Cardiac muscle cell (in vitro differentiated cells and primary cell): ENCODE data around the gene EFCAB6. TPM values are rescaled to one million over a fixed set of nuclear protein-coding genes. Genes with fewer than 3 reads are reported as not detected.

Source experiments
- DNase-seq, 2 donors: peaks; one replicate each; pipeline versions ENCODE4 v3.0.0 to v3.0.0-alpha.2; 2010 to 2017; ENCODE audit warnings: low read depth in 1 of 2, low spot score in 1 of 2
- H3K27ac ChIP-seq: fragments of 200-600 bp; sonication (generic); 2 replicates; pipeline ENCODE4 v1.5.1; 2016
- H3K27me3 ChIP-seq: fragments of 200-600 bp; sonication (generic); 2 replicates; pipeline ENCODE4 v1.6.0; 2016; ENCODE audit warnings: control low read depth
- H3K36me3 ChIP-seq: fragments of 200-600 bp; sonication (generic); 2 replicates; pipeline ENCODE4 v1.5.1; 2016; ENCODE audit warnings: control low read depth
- H3K4me1 ChIP-seq: fragments of 200-600 bp; sonication (generic); 2 replicates; pipeline ENCODE4 v1.8.1; 2017; ENCODE audit warnings: low read depth, mild to moderate bottlenecking, mixed run types
- H3K4me3 ChIP-seq: fragments of 200-600 bp; sonication (generic); 2 replicates; pipeline ENCODE4 v1.5.1; 2016; ENCODE audit warnings: mild to moderate bottlenecking
- H3K9me3 ChIP-seq: fragments of 200-600 bp; sonication (generic); 2 replicates; pipeline ENCODE4 v1.5.1; 2017; ENCODE audit warnings: low read depth, mild to moderate bottlenecking, control low read depth
- polyA plus RNA-seq: library from polyadenylated mRNA; unstranded; fragments of >200 nt; fragmentation: Nextera tagmentation; extraction: Ambion mirVana; gene quantifications from 2 replicates; pipeline ENCODE4 v1.2.1, GENCODE V29; 2016
- total RNA-seq: library from RNA; depleted of rRNA; stranded (reverse); fragments of >200 nt; gene quantifications from 2 replicates; pipeline ENCODE4 v1.2.3, GENCODE V29; 2016
- TF ChIP-seq, protein P1 (sequence below): IDR thresholded peaks from 2 replicates; pipeline ENCODE4 v1.5.1; 2012; ENCODE audit warnings: low read depth, mild to moderate bottlenecking, low read length

Gene EFCAB6
- total and polyA plus RNA-seq, 2 experiments from 2014 or later: 1.5 to 3.8 TPM

DNA sequence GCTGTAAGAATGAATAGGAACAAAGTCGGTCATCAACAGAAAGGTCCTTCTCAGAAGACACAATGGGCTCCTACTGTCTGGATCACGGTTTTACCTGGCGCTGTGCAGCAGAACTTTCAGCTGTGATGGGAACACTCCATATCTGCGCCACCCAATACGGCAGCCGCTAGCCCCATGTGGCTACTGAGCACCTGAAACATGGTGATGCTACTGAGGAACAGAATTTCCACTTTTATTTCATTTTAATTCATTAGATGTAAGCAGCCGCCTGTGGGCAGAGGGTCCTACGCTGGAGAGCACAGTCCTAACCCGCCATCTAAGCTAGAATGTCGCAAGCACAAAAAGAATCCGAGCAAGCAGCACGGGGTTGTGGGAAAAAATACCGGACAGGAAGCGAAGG lies 47.5 kb upstream of the EFCAB6 start:
- Histone ChIP-seq H3K4me3 (no peak overlapping the region), H3K36me3 (no peaks in the 10 kb centered on the region), H3K27me3 (peaks cover 12% of the 10 kb centered on the region), H3K9me3 (no peaks in the 10 kb centered on the region), H3K27ac (no peak overlapping the region), H3K4me1 (no peaks in the 10 kb centered on the region)
- no peak for DNase-seq
- TF ChIP-seq, protein P1, sequence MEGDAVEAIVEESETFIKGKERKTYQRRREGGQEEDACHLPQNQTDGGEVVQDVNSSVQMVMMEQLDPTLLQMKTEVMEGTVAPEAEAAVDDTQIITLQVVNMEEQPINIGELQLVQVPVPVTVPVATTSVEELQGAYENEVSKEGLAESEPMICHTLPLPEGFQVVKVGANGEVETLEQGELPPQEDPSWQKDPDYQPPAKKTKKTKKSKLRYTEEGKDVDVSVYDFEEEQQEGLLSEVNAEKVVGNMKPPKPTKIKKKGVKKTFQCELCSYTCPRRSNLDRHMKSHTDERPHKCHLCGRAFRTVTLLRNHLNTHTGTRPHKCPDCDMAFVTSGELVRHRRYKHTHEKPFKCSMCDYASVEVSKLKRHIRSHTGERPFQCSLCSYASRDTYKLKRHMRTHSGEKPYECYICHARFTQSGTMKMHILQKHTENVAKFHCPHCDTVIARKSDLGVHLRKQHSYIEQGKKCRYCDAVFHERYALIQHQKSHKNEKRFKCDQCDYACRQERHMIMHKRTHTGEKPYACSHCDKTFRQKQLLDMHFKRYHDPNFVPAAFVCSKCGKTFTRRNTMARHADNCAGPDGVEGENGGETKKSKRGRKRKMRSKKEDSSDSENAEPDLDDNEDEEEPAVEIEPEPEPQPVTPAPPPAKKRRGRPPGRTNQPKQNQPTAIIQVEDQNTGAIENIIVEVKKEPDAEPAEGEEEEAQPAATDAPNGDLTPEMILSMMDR: no peak

DNA sequence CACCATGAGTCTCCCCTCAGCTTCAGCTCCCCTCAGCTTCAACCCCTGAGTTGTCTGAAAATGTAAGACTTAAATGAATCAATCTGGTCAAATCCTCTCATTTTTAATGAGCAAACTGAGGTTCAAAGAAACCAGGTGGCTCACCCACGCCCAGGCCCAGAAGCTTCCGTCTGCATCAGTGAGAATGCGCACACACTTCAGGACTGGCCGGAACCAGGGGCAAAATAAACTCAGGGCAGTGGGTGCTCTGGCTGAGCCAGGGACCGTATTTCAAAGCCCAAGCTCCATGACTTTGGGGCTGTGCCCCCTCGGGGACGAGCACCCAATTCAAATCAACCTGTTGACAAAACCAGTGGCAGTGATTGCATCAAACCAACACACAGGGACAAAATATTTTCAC lies 47.1 kb upstream of the EFCAB6 start:
- no peak overlapping the region for H3K4me3 ChIP-seq
- peaks cover 9% of the 10 kb centered on the region for H3K27me3 ChIP-seq
- H3K36me3 ChIP-seq: no peaks in the 10 kb centered on the region
- DNase-seq: no peak
- H3K27ac ChIP-seq: no peak overlapping the region
- no peaks in the 10 kb centered on the region for H3K9me3 ChIP-seq
- TF ChIP-seq, protein P1: no peak
- no peaks in the 10 kb centered on the region for H3K4me1 ChIP-seq

DNA sequence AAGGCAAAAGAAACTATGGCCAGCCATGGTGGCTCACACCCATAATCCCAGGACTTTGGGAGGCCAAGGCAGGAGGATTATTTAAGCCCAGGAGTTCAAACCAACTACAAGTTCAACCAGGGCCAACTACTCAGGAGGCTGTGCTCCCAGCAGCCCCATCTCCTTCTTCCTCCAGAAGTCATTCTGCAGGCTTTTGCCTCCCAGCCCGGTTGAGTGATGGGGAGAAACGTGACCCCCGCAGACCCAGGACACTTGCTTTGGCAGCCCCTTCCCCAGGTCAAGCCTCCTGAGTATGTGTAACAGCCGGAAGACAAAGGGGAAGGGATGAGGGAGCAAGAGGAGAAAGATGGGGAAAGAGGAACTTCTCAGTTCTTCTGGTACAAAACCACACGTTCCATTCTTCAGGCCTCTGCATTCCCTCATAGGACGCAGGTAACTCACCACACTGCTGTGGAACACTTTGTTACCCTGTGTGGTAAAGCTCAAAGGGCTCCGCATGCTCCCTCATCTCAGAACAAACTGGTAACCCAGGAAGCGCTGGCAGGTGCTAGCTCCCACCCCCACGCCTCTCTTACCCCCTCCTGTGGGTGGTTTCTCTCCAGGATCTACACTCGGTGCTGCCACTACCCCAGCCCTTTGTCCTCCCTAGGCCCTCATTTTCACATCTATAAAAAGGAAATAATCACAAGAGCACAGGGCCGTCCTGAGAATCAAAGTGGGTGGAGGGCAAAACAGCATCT lies 46.2 kb upstream of the EFCAB6 start:
- Histone ChIP-seq H3K36me3 (no peaks in the 10 kb centered on the region), H3K9me3 (no peaks in the 10 kb centered on the region), H3K4me3 (no peak overlapping the region), H3K4me1 (no peaks in the 10 kb centered on the region), H3K27me3 (peaks cover under 1% of the 10 kb centered on the region), H3K27ac (no peak overlapping the region)
- no peak for DNase-seq
- TF ChIP-seq, protein P1: no peak

DNA sequence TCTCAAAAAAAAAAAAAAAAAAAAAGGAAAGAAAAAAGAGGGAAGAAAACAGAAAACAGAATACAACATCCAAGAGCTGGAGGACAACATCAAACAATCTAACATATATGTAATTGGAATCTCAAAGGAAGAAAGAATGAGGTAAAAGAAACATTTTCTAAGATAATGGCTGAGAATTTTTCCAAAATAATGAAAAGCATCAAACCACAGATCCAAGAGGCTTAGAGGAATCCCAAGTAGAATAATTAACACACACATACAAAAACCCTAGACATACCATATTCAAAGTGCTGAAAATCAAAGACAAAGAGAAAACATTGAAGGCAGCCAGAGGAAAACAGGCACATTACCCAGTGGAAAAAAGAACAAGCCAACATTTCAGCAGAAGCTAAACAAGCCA lies 45.3 kb upstream of the EFCAB6 start:
- DNase-seq: no peak
- H3K4me1 ChIP-seq: no peaks in the 10 kb centered on the region
- TF ChIP-seq, protein P1: no peak
- H3K36me3 ChIP-seq: no peaks in the 10 kb centered on the region
- H3K27me3 ChIP-seq: no peaks in the 10 kb centered on the region
- H3K9me3 ChIP-seq: no peaks in the 10 kb centered on the region
- no peak overlapping the region for H3K27ac ChIP-seq
- H3K4me3 ChIP-seq: no peak overlapping the region

DNA sequence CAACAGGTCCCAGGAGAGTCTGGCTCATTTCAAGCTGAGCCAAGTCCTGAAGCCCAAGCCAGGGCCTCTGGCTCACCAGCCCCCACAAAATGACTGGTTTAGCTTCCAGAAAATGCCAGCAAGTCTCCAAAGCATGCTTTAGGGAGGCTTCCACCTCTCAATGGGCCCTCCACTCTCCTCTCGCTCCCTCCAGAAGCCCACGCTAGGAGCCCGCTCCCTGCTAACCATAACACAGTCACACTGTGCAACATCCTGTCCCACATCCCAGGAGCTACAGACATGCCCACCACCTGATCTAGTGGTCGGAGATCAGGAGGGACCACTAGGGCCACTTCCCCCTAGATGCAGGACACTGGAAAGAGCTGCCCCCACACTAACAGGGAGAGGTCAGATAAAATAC lies 43.3 kb upstream of the EFCAB6 start:
- H3K27me3 ChIP-seq: no peaks in the 10 kb centered on the region
- TF ChIP-seq, protein P1: no peak
- no peaks in the 10 kb centered on the region for H3K9me3 ChIP-seq
- H3K27ac ChIP-seq: no peak overlapping the region
- no peaks in the 10 kb centered on the region for H3K36me3 ChIP-seq
- no peak overlapping the region for H3K4me3 ChIP-seq
- H3K4me1 ChIP-seq: no peaks in the 10 kb centered on the region
- DNase-seq: no peak
